ENCODE measurements around the gene PDE4D.
"Not testable (repeated sequence)": the region's sequence is repeated elsewhere in the genome, so short reads cannot be mapped to it uniquely, and the experiment has no call there.

The PDE4D gene

DNA sequence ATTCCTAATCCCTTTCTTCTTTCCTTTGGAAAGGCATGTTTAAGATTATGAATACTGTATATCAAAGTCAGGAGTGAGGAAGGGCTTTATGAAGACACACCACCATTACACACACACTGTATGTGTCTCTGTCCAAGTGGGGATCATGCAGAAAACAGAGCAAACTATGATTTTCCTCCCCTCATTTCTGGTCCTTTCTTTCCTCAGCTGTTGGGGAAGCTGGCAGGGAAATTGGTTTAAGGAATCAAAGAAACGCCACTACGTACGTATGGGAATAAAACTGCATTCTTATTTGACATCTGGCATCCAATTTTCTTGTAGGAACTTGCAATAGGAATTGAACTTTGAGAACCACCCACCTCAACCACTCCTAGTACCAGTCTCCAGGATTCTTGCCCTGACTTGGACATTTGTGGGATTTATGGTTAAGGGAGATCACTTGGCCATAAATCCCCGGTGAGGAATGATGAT lies 125.8 kb downstream of the PDE4D start:
- no peak for DNase-seq

DNA sequence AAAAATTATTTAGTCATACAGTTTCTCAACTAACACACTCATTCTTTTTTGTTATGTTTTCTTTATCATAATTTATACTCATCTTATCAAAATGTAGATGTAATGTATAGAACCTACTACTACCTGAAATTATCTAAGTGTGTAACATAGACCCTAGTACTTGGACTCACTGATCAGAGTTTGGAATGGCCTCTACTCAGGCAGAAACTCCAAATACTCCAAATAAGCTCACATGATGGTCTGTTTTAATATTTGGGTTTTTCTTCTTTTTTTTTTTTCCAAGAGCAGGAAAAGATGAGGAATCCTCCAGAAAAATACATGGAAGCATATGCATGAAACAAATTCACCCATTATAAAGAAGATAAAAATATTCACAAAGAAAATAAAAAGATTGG lies 126.3 kb downstream of the PDE4D start:
- no peak for DNase-seq

DNA sequence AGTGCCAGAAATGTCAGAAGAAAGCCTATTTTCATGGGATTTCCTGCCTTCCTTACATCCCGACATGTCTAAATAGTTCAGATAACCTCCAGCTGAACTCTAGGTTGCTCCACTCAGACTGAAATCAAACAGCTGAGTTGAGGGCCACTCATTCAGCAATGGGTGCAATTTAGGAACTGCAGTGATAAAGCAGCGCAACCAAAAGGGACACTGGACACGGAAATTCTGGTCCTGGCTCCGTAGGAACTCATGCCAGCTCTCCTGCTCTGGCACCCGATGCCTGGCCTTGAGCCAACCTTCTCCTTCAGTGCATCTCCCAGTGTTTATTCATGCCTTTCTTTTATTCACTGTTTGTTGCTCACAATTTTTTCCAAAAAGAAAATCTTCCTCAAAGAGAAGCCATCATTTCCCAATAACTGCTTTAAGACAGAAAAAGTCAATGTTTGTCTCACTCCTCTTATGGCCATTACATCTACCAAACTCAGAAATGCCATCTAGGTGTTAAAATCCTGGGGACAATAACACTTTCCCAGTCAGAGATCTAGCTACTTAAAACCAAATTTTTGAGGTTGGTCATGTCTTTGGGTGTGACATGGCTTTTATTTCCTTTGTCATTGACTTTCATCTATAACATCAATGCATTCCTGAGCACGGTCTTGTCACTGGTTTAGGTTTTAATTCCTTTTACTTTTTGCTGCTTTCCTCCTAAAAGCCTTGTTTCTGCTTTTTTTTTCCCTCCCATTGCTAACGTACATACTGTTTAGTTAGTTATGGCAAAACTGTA lies 126.9 kb downstream of the PDE4D start:
- DNase-seq = no peak

DNA sequence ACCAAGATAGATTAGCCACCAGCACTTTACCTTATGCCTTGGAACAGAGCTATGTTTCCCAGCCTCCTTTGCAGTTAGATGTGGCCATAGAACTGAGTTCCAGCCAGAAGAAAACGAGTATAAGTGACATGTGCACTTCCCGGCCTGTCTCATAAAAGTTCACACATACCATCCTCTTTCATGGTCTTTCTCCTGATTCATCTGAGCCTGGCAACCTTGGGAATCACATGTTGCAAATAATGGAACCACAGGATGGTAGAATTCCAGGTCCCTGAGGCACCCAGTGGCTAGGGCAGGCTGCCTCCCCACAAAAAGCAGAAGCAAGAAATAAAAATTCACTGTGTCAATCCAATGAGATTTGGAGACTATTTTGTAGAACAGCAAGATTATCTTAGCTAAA lies 128.1 kb downstream of the PDE4D start:
- no peak for DNase-seq

DNA sequence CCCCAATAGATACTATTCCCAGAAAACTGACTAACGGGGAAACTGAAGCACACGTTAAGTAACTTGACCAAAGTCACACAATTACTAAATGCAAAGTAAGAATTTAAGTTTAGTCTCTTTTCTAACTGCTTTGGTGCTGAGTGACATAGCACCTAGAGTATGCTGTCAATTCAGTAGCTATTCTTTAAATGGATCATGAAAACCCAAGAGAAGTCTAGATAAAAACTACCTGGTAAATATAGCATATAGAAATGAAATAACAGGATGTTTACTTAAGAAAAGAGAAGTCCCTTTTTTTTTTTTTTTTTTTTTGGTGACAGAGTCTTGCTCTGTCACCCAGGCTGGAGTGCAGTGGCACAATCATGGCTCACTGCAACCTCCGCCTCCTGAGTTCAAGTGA lies 129.2 kb downstream of the PDE4D start:
- DNase-seq = no peak

DNA sequence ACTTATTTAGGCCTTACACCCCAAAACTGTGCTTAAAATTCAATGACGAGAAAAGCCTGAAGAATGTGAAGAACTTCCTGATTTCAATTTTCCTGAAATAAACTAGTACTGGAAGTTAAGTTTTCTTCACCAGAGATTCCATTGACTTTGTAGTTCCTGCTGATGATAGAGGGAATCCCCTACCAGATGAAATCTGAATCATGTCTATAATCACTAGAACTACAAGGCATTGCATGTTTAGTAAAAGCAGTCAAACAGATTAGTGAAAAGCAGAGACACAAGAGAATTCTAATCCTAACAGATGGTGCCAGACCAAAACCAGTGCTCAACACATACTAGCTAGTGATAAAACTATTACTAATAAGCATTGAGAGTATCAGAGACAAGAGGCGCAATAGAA lies 130.0 kb downstream of the PDE4D start:
- DNase-seq = no peak

DNA sequence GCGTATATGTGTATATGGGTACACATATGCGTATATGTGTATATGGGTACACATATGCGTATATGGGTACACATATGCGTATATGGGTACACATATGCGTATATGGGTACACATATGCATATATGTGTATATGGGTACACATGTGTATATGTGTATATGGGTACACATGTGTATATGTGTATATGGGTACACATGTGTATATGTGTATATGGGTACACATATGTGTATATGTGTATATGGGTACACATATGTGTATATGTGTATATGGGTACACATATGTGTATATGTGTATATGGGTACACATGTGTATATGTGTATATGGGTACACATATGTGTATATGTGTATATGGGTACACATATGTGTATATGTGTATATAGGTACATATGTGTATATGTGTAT lies 131.3 kb downstream of the PDE4D start:
- not testable (repeated sequence) for DNase-seq

DNA sequence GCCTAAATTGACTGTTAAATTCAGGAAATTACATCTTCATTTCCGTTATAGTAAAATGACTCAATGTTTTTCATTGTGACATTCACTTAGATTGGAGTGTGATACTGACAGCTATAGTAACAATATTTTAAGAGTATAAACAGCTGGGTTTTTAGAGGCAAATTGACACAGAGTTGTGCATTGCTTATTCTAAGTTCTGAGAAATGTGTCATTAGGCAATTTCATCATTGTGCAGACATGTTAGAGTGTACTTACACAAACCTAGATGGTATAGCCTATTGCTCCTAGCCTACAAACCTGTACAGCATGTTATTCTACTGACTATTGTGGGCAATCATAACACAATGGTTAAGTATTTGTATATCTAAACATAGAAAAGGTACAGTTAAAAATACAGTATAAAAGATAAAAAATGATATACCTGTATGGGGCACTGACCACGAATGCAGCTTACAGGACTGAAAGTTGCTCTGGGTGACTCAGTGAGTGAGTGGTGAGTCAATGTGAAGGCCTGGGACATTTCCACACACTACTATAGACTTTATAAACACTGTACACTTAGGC lies 132.7 kb downstream of the PDE4D start:
- DNase-seq = no peak

DNA sequence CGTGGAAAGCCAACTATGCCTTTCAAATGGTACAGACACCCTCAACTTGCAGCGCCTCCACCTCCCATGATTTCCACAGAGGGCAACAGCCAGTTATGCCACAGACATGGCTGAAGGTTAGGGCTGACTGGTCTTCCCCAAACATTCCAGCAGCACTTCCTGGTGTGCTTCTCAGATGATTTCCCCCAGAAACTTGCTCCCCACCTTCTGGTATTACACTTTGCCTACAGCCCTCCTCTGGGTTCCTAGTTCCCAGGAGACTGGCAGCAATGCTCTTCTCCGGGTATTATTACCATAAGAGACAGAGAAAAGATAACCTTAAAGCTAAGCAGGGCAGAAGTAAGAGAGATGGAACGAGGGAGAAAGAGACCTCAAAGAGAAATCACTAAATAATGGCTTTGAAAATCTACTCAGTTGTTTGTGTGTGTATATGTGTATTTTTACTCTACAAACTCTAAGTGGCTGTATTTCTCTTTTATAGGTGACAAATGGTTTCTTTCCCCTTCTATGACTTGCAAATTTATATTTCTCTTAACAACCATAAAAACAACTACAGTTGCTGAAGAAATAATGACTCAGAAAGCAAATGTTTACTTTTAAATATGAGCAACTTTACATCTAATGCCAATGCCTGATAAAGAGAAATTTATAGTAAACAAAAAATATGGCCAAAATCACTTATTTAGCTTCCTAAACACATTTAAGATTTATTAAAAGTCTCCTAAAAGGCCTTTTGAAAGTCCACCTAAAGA lies 133.8 kb downstream of the PDE4D start:
- no peak for DNase-seq

DNA sequence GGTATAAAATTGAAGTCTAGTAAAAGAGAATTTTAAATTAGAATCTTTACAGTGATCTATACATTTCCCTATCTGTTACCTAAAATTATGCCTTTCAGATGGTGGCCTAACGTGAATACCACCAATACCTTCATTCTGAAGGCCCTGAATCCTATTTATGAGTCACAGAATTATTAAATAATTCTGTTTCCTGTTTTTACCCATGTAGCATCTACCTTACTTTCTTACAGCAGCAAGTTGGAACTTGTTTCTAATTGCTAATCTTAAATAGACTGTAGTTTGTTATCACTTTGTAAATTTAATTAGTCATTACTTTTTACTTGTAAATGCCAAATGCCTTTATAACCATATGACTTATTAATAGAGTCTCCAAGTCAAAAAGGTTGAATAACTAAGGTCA lies 135.0 kb downstream of the PDE4D start:
- no peak for DNase-seq

DNA sequence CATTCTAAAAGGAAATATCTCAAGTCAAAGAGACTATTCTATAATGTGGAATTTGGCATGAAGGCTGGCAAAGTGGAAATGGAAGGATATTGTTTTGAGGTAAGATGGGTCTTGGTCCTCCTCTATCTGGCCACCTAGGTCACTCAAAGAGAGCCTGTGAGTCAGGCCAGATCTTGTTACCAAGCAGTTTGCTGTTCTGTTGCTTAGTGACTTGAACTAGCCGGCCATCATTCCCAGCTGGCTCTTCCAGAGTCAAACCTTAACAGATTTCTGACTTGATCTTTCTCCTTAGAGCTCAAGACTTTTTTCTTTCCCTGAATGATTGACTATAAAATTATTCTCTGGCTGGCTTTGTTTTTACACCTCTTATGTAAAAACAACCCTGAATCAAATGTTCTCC lies 136.1 kb downstream of the PDE4D start:
- no peak for DNase-seq

DNA sequence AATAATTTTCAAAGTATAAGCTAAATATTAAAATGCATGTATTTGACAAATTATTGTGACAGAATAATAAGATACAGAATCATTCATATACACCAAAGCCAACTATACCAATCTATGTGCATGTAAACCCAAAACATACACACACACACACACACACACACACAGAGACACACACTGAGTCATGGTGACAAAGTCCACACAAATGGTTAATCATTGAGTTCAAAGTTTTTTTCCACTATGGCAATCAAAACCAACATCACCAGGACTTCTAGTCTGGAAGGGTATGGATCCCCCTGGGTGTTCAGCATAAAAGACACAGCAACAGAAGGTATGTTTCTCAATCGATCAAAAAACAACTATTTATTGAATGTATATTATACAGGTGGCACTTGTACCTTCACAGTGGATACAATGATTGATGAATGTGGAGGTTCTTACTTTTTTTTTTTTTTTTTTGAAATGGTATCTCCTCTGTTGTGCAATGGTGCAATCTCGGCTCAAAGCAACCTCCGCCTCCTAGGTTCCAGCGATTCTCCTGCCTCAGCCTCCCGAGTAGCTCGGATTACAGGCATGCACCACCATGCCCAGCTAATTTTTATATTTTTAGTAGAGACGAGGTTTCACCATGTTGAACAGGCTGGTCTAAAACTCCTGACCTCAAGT lies 137.0 kb downstream of the PDE4D start:
- DNase-seq = no peak

DNA sequence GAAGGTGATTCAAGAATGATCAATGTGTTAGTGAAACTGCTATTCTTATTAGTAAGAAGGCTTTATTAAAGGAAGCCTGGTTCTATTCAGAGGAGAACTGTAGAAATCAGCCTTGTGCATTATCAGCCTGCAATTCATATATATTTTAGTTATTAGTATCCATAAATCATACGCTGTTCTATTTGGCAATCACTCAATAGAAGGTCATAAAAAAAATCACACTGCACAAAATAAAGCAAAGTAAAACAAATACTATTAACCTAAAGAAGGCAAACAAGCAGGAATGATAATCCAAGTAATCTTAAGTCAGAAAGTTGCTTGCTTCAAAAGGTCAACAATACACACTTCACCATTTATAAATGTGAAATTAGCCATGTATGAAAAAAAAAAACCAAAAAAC lies 138.1 kb downstream of the PDE4D start:
- DNase-seq = no peak

DNA sequence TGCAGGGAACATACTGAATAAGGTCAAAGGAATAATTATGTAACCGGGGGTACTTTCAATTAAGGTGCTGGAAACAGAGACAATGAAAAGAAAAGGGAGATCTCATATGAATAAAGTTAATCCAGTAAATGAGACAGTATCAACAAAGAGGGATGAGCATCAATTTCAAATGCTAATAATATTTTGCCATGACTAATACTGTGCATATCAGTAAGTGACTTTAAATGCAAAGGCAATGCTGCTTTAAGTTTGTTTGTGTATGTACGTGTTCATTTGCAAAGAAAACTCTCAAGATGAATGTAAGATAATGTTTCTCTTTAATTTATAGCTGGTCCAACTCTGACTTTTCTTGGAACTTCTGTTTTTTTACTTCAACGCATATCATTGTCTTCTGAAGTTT lies 139.9 kb downstream of the PDE4D start:
- no peak for DNase-seq

DNA sequence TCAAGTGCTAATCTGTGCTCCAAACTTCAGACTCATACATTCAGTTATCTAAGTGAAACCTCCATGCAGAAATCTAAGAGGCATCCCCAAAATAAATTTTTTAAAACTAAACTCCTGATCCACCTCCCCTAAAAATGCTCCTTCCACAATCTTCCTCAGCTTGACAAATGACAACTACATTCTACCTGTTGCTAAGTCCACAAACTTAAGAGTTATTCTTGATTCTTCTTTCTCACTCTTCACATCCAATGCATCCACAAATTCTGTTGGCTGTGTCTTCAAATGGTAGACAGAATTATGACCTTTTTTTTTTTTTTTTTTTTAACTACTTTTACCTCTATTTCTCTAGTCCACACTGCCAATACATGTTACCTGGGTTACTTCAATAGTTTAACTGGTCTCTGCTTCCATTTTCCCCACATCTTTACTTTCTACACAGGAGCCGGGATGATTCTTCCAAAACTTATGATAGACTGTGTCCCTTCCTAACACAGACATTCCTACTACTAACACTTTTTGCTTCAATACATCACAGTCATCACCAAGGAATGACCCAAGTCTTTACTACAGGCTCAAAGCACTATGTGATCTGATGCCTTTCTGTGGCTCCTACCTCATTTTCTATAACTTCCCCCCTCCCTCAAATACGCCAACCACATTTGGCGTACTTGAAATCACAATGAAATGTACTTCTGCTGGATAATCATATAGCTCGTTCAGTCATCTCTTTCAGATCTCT lies 143.6 kb downstream of the PDE4D start:
- DNase-seq = no peak

DNA sequence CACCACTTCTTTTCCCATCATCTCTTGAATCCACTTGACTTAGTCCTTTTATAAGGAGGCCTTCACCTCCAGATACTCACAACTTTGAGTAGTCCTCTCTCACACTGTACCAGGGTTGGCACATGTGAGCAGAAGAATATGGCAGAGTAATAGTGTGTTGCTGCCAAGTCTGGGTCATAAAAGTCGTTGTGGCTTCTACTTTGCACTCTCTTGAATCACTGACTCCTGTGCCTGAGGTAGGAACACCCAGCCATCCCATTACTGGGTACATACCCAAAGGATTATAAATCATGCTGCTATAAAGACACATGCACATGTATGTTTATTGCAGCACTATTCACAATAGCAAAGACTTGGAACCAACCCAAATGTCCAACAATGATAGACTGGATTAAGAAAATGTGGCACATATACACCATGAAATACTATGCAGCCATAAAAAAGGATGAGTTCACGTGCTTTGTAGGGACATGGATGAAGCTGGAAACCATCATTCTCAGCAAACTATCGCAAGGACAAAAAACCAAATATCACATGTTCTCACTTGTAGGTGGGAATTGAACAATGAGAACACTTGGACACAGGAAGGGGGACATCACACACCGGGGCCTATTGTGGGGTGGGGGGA lies 145.4 kb downstream of the PDE4D start:
- not testable (repeated sequence) for DNase-seq

DNA sequence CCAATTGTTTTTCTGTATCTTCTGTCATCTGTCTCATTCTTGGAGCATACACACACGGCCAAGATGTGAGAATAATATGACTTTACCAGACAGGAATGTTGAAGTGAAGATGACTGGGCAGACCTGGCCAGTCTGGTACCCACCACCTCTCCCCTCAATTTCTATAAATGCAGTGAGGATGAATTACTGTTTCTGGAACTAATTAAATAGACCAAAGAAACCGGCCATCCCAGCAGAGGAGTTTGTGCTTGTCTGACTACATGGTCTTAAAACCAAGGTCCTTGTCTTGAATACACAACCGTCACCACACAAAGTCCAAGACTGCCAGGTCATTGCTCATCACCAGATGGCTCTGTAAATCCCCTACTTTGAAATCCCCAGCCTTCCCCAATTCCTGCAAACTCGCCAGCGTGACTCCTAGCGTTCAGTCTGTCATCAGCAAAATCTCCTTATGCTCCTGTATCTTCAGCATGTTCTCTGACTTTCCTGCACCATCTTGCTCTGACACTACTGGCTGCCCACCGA lies 147.2 kb downstream of the PDE4D start:
- no peak for DNase-seq

DNA sequence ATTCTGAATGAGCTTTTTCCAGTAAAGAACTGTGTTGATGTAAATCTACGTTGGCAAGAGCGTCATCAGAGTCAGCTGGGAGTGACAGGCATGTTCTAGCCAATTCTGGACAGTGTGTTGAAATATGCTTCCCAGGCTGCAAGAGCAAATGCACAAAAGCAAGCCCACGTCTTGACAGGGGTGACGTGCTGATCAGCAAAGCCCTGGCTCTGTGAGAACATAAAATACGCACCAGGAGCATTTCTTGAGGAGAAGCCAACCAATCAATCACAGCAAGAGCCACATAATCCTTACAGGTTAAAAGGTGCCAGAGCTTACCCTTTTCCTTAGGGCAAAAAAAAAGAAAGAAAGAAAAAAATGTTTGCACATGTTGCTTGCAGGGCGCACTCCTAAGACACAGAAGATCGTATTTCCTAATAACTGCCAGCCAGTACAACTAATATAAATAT lies 148.1 kb downstream of the PDE4D start:
- no peak for DNase-seq

DNA sequence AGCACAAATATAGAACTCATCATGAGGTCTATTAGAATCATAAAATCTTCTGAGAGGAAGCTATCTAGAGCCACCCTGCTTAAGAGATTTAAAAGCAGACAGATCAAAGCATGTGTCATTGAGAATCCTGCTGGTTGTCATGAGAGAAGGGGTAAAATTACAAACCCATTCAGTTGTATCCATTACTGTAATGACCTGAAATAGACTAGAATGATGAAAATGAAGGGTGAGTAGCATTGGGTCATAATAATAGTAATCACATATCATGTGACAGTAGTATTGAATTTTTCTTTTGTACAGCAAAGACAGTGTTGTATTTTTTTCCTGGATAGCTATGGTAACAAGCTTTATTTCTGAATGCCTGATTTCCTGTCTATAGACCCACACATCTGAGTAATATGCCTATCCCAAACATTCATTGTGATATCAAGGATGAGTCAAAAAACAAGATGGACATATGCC lies 149.0 kb downstream of the PDE4D start:
- no peak for DNase-seq

DNA sequence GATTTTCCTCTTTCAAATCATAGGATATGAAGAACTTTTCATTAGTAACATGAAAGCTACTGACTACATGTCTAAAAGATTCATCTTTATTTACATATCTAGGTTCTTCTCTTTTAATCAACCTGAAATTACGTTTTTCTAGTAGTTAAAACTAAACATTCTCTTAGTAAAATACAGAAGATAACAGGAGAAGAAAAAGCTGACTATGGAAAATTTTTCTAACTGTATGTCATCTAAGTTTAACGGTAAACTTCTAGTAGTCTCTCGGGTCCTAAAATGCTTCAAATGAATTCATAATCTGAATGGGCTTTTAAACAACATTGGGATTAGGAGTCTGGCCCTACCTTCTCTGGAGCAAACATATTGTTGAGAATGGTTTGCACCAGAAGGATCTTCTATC lies 151.9 kb downstream of the PDE4D start:
- DNase-seq = no peak

DNA sequence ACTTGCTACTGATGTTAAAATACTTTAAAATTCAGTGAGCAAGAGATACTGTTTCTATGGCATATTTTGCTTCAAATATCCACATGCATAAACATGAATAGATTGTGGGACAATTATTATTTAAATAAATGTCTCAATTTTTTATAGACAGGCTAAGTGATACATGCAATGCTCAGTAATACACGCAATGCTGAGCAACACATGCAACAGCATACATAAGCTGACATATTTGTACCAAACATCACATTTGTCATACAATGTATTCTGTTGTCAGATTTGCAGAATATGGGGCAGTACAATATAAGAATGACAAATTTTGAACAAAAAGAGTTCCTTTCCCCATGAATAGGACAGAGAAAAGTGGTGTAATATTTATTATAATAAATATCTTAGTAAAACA lies 155.5 kb downstream of the PDE4D start:
- DNase-seq = no peak

DNA sequence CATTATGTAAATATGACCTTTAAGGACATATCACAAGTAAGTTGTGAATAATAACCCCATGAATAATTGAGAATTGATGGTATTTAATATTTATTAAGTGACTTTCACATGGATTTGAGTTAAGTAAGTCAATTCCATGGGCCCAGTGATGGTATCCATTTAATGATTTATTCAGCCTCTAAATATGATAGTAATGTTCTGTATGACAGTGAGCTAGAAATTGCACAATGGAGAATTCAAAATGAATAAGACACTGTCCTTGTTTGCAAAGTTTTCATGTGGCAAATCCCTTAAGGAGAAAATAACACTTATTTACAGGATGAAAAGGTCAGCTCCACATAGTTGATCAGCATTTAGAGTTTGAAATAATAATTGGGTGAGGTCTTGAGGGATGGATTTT lies 160.7 kb downstream of the PDE4D start:
- no peak for DNase-seq
